ENCODE data around the gene NFU1.

- TF ChIP-seq CTCF (conservative IDR thresholded peaks at IDR 0.05 in 1 of 2, IDR thresholded peaks at IDR 0.05 in 1 of 2; ENCODE audit: low read depth in 1 of 2, low read length in 2 of 2) (no peak), EZH2 (IDR thresholded peaks at IDR 0.05; ENCODE audit: low read length, missing control alignments) (no peak)
These were observed 80.8 kb downstream of the NFU1 start for GRCh38 chr2:69356471-69356870.
